SHP77 treated with DMSO at 0.1 percent for 48 hours (cell line): Measurements from ENCODE around the gene WWC2.

ENCODE experiments used
- DNase-seq: peaks from one replicate; lab custom pipeline; 2025; lab: John Stamatoyannopoulos, UW

WWC2 gene

GRCh38 chr4:183354219-183354618, 255.2 kb downstream of the WWC2 start:
- no peak for DNase-seq

GRCh38 chr4:183355405-183355804, 256.3 kb downstream of the WWC2 start:
- no peak for DNase-seq

- no peak for DNase-seq
Measured at GRCh38 chr4:183356173-183356830, 257.2 kb downstream of the WWC2 start.

- DNase-seq: no peak
Measured at GRCh38 chr4:183356931-183357675, 258.0 kb downstream of the WWC2 start.

GRCh38 chr4:183358215-183358755, 259.2 kb downstream of the WWC2 start:
- DNase-seq: no peak

- DNase-seq: no peak
Measured at GRCh38 chr4:183360161-183360919, 261.3 kb downstream of the WWC2 start.

- no peak for DNase-seq
Measured at GRCh38 chr4:183362036-183362435, 263.0 kb downstream of the WWC2 start.

GRCh38 chr4:183362916-183363542, 264.0 kb downstream of the WWC2 start:
- DNase-seq: no peak

- no peak for DNase-seq
Measured at GRCh38 chr4:183364025-183364424, 265.0 kb downstream of the WWC2 start.

- DNase-seq: no peak
Measured at GRCh38 chr4:183366206-183366835, 267.3 kb downstream of the WWC2 start.

- DNase-seq: no peak
Measured at GRCh38 chr4:183369073-183369472, 270.0 kb downstream of the WWC2 start.
